ENCODE measurements around the gene LUZP2. TPM values are rescaled to one million over a fixed set of nuclear protein-coding genes. Genes with fewer than 3 reads are reported as not detected.

LUZP2 gene
- polyA plus RNA-seq, 1 donor from 2014 or later = 15.5 TPM

GRCh38 chr11:24934733-24935439, 438.0 kb downstream of the LUZP2 start:
- H2AFZ ChIP-seq (ENCODE audit: low read depth, low read length) = no peak overlapping the region
- no peak for TF ChIP-seq MXI1 (conservative IDR thresholded peaks at IDR 0.05; ENCODE audit: poor library complexity, severe bottlenecking)
- no peak for TF ChIP-seq SMC3 (conservative IDR thresholded peaks at IDR 0.05; ENCODE audit: poor library complexity)
- TF ChIP-seq REST (IDR thresholded peaks at IDR 0.05; ENCODE audit: borderline replicate concordance) = no peak
- TF ChIP-seq TAF1 (IDR thresholded peaks at IDR 0.05; ENCODE audit: low read depth) = no peak
- no peak for TF ChIP-seq RAD21 (conservative IDR thresholded peaks at IDR 0.05)
- no peak for TF ChIP-seq POLR2AphosphoS5 (IDR thresholded peaks at IDR 0.05)
- peaks cover 2% of the 10 kb centered on the region for H3K9me3 ChIP-seq (ENCODE audit: low read length)
- no peak overlapping the region for H3K9ac ChIP-seq (ENCODE audit: low read length)
- no peaks in the 10 kb centered on the region for H4K20me1 ChIP-seq (ENCODE audit: insufficient read depth)
- H3K79me2 ChIP-seq (replicated peaks; ENCODE audit: insufficient read depth, low read length) = no peaks in the 10 kb centered on the region
- no peak overlapping the region for H3K4me2 ChIP-seq (ENCODE audit: low read length)
- H3F3A ChIP-seq (ENCODE audit: insufficient read depth, low read length, poor library complexity, severe bottlenecking) = no peaks in the 10 kb centered on the region
- H3K9me2 ChIP-seq (ENCODE audit: insufficient read depth, low read length) = no peaks in the 10 kb centered on the region
- no peaks in the 10 kb centered on the region for H3K36me3 ChIP-seq (ENCODE audit: insufficient read depth, low read length)
- H3K4me3 ChIP-seq (ENCODE audit: low read length) = no peak overlapping the region
- H3K27me3 ChIP-seq (ENCODE audit: insufficient read depth, low read depth, low read length) = no peaks in the 10 kb centered on the region
- H3K27ac ChIP-seq (ENCODE audit: low read length) = no peak overlapping the region

GRCh38 chr11:24944891-24945290, 448.0 kb downstream of the LUZP2 start:
- Histone ChIP-seq H3K79me2 (replicated peaks; ENCODE audit: insufficient read depth, low read length) (no peaks in the 10 kb centered on the region), H3K27ac (ENCODE audit: low read length) (no peak overlapping the region), H3K4me2 (ENCODE audit: low read length) (no peak overlapping the region)

More at GRCh38 chr11:24944891-24945290, 448.0 kb downstream of the LUZP2 start:
- Histone ChIP-seq H2AFZ (ENCODE audit: low read depth, low read length) (no peak overlapping the region), H3F3A (ENCODE audit: insufficient read depth, low read length, poor library complexity, severe bottlenecking) (no peaks in the 10 kb centered on the region), H4K20me1 (ENCODE audit: insufficient read depth) (no peaks in the 10 kb centered on the region), H3K9me3 (ENCODE audit: low read length) (no peaks in the 10 kb centered on the region), H3K9me2 (ENCODE audit: insufficient read depth, low read length) (no peaks in the 10 kb centered on the region), H3K9ac (ENCODE audit: low read length) (no peak overlapping the region), H3K27me3 (ENCODE audit: insufficient read depth, low read depth, low read length) (no peaks in the 10 kb centered on the region), H3K36me3 (ENCODE audit: insufficient read depth, low read length) (no peaks in the 10 kb centered on the region), H3K4me3 (ENCODE audit: low read length) (no peak overlapping the region)
- TF ChIP-seq POLR2AphosphoS5 (IDR thresholded peaks at IDR 0.05) (no peak), CTCF (IDR thresholded peaks at IDR 0.05; ENCODE audit: poor library complexity, severe bottlenecking) (no peak), TAF1 (IDR thresholded peaks at IDR 0.05; ENCODE audit: low read depth) (no peak), SMC3 (conservative IDR thresholded peaks at IDR 0.05; ENCODE audit: poor library complexity) (no peak), EP300 (conservative IDR thresholded peaks at IDR 0.05; ENCODE audit: poor library complexity, severe bottlenecking) (no peak), EZH2 (IDR thresholded peaks at IDR 0.05; ENCODE audit: borderline replicate concordance, insufficient read depth, low read length, poor library complexity, severe bottlenecking) (no peak), REST (IDR thresholded peaks at IDR 0.05; ENCODE audit: borderline replicate concordance) (no peak), RAD21 (conservative IDR thresholded peaks at IDR 0.05) (no peak), MXI1 (conservative IDR thresholded peaks at IDR 0.05; ENCODE audit: poor library complexity, severe bottlenecking) (no peak)

Data from neural cell (in vitro differentiated cells).